ENCODE measurements around the gene HES1. TPM values are rescaled to one million over a fixed set of nuclear protein-coding genes. Genes with fewer than 3 reads are reported as not detected.

Gene HES1
- total and polyA plus RNA-seq, 2 experiments from 2014 or later: 42.7 to 60.8 TPM

DNA sequence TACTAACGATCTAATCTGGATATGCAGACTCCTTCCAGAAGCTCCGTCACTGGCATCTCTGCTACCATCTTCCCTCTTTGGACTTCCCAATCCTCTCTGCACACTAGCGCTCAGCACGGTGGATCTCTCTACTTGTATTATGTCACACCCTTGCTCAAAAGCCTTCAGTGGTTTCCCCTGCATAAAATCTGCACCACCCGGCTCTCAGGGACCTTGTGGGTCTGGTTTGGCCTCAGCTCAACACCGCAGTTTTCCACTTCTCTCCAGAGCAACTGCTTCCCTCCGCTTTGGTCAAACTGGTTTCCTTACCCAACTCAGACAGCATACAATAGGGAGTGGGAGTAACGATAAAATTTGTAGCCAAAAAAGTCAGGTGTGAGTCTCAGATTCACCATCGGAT lies 30.7 kb upstream of the HES1 start (continued):
- TF ChIP-seq ZNF462 (CRISPR knock-in tag; IDR thresholded peaks at IDR 0.05): no peak
- no peak for TF ChIP-seq ETS1 (IDR thresholded peaks at IDR 0.05)
- TF ChIP-seq CTCF (conservative IDR thresholded peaks at IDR 0.05; ENCODE audit: low read depth in 2 of 2): no peak
- no peak for TF ChIP-seq ZNF331 (CRISPR knock-in tag; IDR thresholded peaks at IDR 0.05; ENCODE audit: low read depth)

GRCh38 chr3:194107107-194107506 lies 28.8 kb upstream of the HES1 start:
- Histone ChIP-seq H4K20me1 (replicated peaks; ENCODE audit: insufficient read depth) (no peaks in the 10 kb centered on the region), H3K27me3 (ENCODE audit: insufficient read depth) (no peaks in the 10 kb centered on the region), H3K4me3 (no peak overlapping the region), H3K4me1 (ENCODE audit: insufficient read depth) (peaks cover 2% of the 10 kb centered on the region), H2AFZ (no peak overlapping the region), H3K36me3 (ENCODE audit: insufficient read depth) (no peaks in the 10 kb centered on the region), H3K4me2 (no peak overlapping the region), H3F3A (replicated peaks; ENCODE audit: low read depth) (no peaks in the 10 kb centered on the region), H3K79me2 (replicated peaks; ENCODE audit: insufficient read depth) (no peaks in the 10 kb centered on the region), H3K9me2 (ENCODE audit: insufficient read depth) (peaks cover 3% of the 10 kb centered on the region; the same call in 1 of the 2 replicates), H3K27ac (ENCODE audit: low read depth) (no peak overlapping the region)
- Mint-ChIP-seq H3K27ac (no peak overlapping the region), H3K4me3 (no peak overlapping the region), H3K36me3 (ENCODE audit: low read depth) (no peaks in the 10 kb centered on the region), H3K4me1 (peaks cover 13% of the 10 kb centered on the region), H3K9me3 (no peaks in the 10 kb centered on the region), H3K27me3 (ENCODE audit: insufficient read depth, low read depth, poor library complexity) (peaks cover 5% of the 10 kb centered on the region)
- ATAC-seq (no peak), DNase-seq (ENCODE audit: low spot score) (no peak)
- TF ChIP-seq ZNF462 (CRISPR knock-in tag; IDR thresholded peaks at IDR 0.05) (no peak), EZH2phosphoT487 (IDR thresholded peaks at IDR 0.05; ENCODE audit: unreplicated experiment) (no peak), STAT1 (IDR thresholded peaks at IDR 0.05; ENCODE audit: unreplicated experiment) (no peak), NANOG (IDR thresholded peaks at IDR 0.05; ENCODE audit: borderline replicate concordance) (no peak)
